ENCODE measurements around the gene FOXK2.

DNA sequence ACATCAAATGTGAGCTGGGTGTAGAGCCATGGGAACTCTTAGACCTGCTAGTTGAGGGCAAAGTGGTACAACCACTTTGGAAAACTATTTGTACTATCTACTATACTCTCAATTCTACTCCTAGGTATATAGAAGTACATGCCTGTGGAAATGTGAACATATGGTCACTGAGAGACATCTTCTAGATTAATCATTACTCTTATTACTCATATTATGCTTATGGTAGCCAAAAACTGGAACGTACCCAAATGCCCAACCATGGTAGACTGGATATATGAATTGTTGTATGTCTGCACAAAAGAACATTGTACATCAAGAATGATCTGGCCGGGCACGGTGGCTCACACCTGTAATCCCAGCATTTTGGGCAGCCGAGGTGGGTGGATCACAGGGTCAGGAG, 126.0 kb downstream of the FOXK2 start:
- TF ChIP-seq, protein P1, sequence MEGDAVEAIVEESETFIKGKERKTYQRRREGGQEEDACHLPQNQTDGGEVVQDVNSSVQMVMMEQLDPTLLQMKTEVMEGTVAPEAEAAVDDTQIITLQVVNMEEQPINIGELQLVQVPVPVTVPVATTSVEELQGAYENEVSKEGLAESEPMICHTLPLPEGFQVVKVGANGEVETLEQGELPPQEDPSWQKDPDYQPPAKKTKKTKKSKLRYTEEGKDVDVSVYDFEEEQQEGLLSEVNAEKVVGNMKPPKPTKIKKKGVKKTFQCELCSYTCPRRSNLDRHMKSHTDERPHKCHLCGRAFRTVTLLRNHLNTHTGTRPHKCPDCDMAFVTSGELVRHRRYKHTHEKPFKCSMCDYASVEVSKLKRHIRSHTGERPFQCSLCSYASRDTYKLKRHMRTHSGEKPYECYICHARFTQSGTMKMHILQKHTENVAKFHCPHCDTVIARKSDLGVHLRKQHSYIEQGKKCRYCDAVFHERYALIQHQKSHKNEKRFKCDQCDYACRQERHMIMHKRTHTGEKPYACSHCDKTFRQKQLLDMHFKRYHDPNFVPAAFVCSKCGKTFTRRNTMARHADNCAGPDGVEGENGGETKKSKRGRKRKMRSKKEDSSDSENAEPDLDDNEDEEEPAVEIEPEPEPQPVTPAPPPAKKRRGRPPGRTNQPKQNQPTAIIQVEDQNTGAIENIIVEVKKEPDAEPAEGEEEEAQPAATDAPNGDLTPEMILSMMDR (IDR thresholded peaks at IDR 0.05), result no peak
- TF ChIP-seq POLR2AphosphoS5 (IDR thresholded peaks at IDR 0.05) (no peak), POLR2A (IDR thresholded peaks at IDR 0.05) (no peak), EP300 (IDR thresholded peaks at IDR 0.05) (no peak)

Data from upper lobe of left lung (tissue), 4 donors.